PC-3 (cell line): Measurements from ENCODE around the gene UGT3A1. TPM values are rescaled to one million over a fixed set of nuclear protein-coding genes. Genes with fewer than 3 reads are reported as not detected.

Source experiments
- ATAC-seq: fragments of 200-7000 bp; cut with Tn5 transposase; 2 replicates; pipeline ENCODE4 v1.9.1; 2020; ENCODE audit warnings: mild to moderate bottlenecking, moderate library complexity
- BruUV-seq: library from RNA; stranded (reverse); fragments of 400-500 nt; replicated peaks from 2 replicates; lab custom pipeline; 2021; lab: Mats Ljungman, UMichigan
- CTCF ChIA-PET: fragments of 300-600 bp; sonication (Branson Sonifier 250); formaldehyde crosslinking; loops from one replicate; lab custom pipeline; 2022; ENCODE audit warnings: antibody characterized with exemption; lab: Charles Lee
- POLR2A ChIA-PET: fragments of 300-600 bp; sonication (Branson Sonifier 250); formaldehyde crosslinking; loops from one replicate; lab custom pipeline; 2022; ENCODE audit warnings: antibody characterized with exemption; ENCODE audit not compliant: unreplicated experiment; lab: Charles Lee
- DNase-seq: peaks from one replicate; pipeline ENCODE4 v3.0.0-alpha.2; 2015
- H2AFZ ChIP-seq: fragments of 300-600 bp; sonication (generic); 2 replicates; pipeline ENCODE4 v1.6.0; 2016; ENCODE audit warnings: antibody characterized with exemption, low read length
- H3F3A ChIP-seq: fragments of 300-600 bp; sonication (generic); one replicate; pipeline ENCODE4 v1.6.0; 2017; ENCODE audit warnings: antibody characterized with exemption, low read length, control low read depth, mild to moderate bottlenecking; ENCODE audit not compliant: unreplicated experiment
- H3K27ac ChIP-seq: fragments of 300-600 bp; sonication (generic); 2 replicates; pipeline ENCODE4 v1.5.1; 2016; ENCODE audit warnings: mild to moderate bottlenecking, low read length
- H3K27me3 ChIP-seq: fragments of 300-600 bp; sonication (generic); 2 replicates; pipeline ENCODE4 v1.6.1; 2016; ENCODE audit warnings: low read length, mixed read lengths
- H3K36me3 ChIP-seq: fragments of 300-600 bp; sonication (generic); 2 replicates; pipeline ENCODE4 v1.6.1; 2016; ENCODE audit warnings: low read depth, mixed run types, low read length, mixed read lengths
- H3K4me1 ChIP-seq: fragments of 300-600 bp; sonication (generic); 2 replicates; pipeline ENCODE4 v1.5.1; 2016; ENCODE audit warnings: low read length; ENCODE audit not compliant: insufficient read depth
- H3K4me2 ChIP-seq: fragments of 300-600 bp; sonication (generic); 2 replicates; pipeline ENCODE4 v1.6.0; 2016; ENCODE audit warnings: low read length
- H3K4me3 ChIP-seq: fragments of 300-600 bp; sonication (generic); 2 replicates; pipeline ENCODE4 v1.5.1; 2016; ENCODE audit warnings: mild to moderate bottlenecking, low read length, mixed read lengths
- H3K79me2 ChIP-seq: fragments of 300-600 bp; sonication (generic); 2 replicates; pipeline ENCODE4 v1.6.1; 2017; ENCODE audit warnings: low read length, mixed read lengths
- H3K9ac ChIP-seq: fragments of 300-600 bp; sonication (generic); 2 replicates; pipeline ENCODE4 v1.6.0; 2016; ENCODE audit warnings: mild to moderate bottlenecking, low read length
- H3K9me2 ChIP-seq: fragments of 300-600 bp; sonication (generic); replicated peaks from 2 replicates; pipeline ENCODE4 v1.6.1; 2016; ENCODE audit warnings: mixed run types, low read length, mixed read lengths
- H3K9me3 ChIP-seq: fragments of 300-600 bp; sonication (generic); 2 replicates; pipeline ENCODE4 v1.6.1; 2016; ENCODE audit warnings: low read length, mixed read lengths
- H4K20me1 ChIP-seq: fragments of 300-600 bp; sonication (generic); 2 replicates; pipeline ENCODE4 v1.6.1; 2016; ENCODE audit warnings: low read length, mixed read lengths
- EZH2 ChIP-seq: fragments of 300-600 bp; sonication (generic); IDR thresholded peaks from one replicate; pipeline ENCODE4 v1.6.1; 2017; ENCODE audit warnings: antibody characterized with exemption, mild to moderate bottlenecking, low read length; ENCODE audit not compliant: unreplicated experiment
- EZH2phosphoT487 ChIP-seq: fragments of 300-600 bp; sonication (generic); IDR thresholded peaks from 2 replicates; pipeline ENCODE4 v1.6.1; 2018; ENCODE audit warnings: mild to moderate bottlenecking, antibody characterized with exemption, low read length, borderline replicate concordance
- intact Hi-C: fragments of 100-400 bp; cut with micrococcal nuclease; formaldehyde crosslinking; loops from 2 replicates; pipeline ENCODE4 v1.9.0; 2023
- total RNA-seq: library from RNA; depleted of rRNA; stranded (reverse); fragments of >200 nt; gene quantifications from 2 replicates; pipeline ENCODE4 v1.2.3, GENCODE V29; 2014; rRNA removed

The UGT3A1 gene
- total RNA-seq, 1 experiment from 2014 or later = not detected

DNA sequence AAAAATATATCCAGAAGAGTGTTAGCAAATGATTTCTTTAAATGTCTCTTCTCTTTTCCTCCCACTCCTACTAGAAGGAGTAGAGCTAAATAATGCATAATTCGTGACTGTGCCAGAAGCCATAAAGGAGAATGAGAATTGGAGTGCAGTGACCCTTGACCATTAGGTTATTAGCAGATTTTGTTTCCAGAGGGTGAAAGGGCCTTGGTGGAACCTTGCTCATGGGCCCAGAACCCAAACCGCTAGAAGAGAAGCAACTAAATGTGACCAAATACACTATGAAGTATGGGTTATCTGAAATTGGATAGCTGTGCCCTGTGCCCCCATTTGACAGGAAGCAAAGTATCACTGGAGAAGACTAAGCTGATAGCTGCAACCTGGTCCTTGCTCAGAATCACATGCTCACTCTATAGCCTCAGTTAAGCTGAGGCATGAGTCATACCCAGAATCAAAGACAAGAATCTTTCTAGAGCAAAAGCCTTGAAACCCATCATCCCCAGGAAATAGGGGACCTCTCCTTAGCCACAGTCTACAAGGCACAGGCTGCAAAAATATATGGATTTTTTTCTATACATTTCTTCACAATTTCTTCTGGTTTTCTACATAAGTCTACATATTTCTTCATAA, 89.0 kb downstream of the UGT3A1 start:
- no peak overlapping the region for H2AFZ ChIP-seq
- ATAC-seq = no peak
- POLR2A ChIA-PET = no interaction called here

More for the DNA sequence above, 89.0 kb downstream of the UGT3A1 start:
- Histone ChIP-seq H3K9me3 (no peaks in the 10 kb centered on the region), H3K27me3 (no peaks in the 10 kb centered on the region), H3K27ac (no peak overlapping the region), H3K36me3 (no peaks in the 10 kb centered on the region), H4K20me1 (no peaks in the 10 kb centered on the region), H3K4me1 (no peaks in the 10 kb centered on the region), H3K4me3 (no peak overlapping the region), H3K79me2 (no peaks in the 10 kb centered on the region), H3K4me2 (no peak overlapping the region), H3K9ac (no peak overlapping the region), H3K9me2 (no peaks in the 10 kb centered on the region), H3F3A (no peaks in the 10 kb centered on the region)
- no peak for TF ChIP-seq EZH2phosphoT487
- TF ChIP-seq EZH2 = no peak
- no TSS peak for BruUV-seq
- CTCF ChIA-PET = no interaction called here
- DNase-seq = no peak
- intact Hi-C loops = no loop called here

Other genes with a start within 250 kb of the UGT3A1 start
- 7.1 and 7.4 TPM in 2 replicates for gene IL7R, start 134.5 kb downstream of the UGT3A1 start, total RNA-seq
- 0.11 TPM in 1 of 2 replicates, not detected in the other for gene CAPSL, start 52.8 kb downstream of the UGT3A1 start, total RNA-seq
- gene UGT3A2, start 75.5 kb upstream of the UGT3A1 start, total RNA-seq = not detected in 2 replicates
- gene LMBRD2, start 160.5 kb upstream of the UGT3A1 start, total RNA-seq = 9.1 and 21.1 TPM in 2 replicates
- gene SKP2, start 160.7 kb upstream of the UGT3A1 start, total RNA-seq = 32.0 and 33.2 TPM in 2 replicates